Body of pancreas (tissue), 4 donors: Measurements from ENCODE around the gene FUBP3. TPM values are rescaled to one million over a fixed set of nuclear protein-coding genes. Genes with fewer than 3 reads are reported as not detected.

Experiments used
- ATAC-seq: fragments of 150-250 bp; one replicate; pipeline ENCODE4 v1.9.1; 2016
- DNase-seq, 4 donors: peaks; one replicate each; pipeline ENCODE4 v3.0.0-alpha.2; 2019
- H3K27ac ChIP-seq, 4 donors: fragments of 200-600 bp; sonication (generic); 1 replicate in 3 of 4; 2 replicates in 1 of 4; pipeline versions ENCODE4 v1.5.1 to v1.6.1; 2016 to 2019; ENCODE audit warnings: mild to moderate bottlenecking in 1 of 4, mixed read lengths in 1 of 4, moderate library complexity in 1 of 4
- H3K27me3 ChIP-seq, 2 donors: fragments of 200-600 bp; sonication (generic); one replicate each; pipeline ENCODE4 v1.6.0; 2016; ENCODE audit warnings: mild to moderate bottlenecking in 1 of 2
- H3K36me3 ChIP-seq, 2 donors: fragments of 200-600 bp; sonication (generic); replicated peaks in 1 of 2; 2 replicates each; pipeline ENCODE4 v1.5.1; 2016; ENCODE audit warnings: low read depth in 2 of 2; ENCODE audit not compliant: insufficient read depth in 1 of 2
- H3K4me1 ChIP-seq: fragments of 200-600 bp; sonication (generic); one replicate; pipeline ENCODE4 v1.6.0; 2016
- H3K4me3 ChIP-seq, 2 donors: fragments of 200-600 bp; sonication (generic); 1 replicate in 1 of 2; 2 replicates in 1 of 2; pipeline ENCODE4 v1.5.1; 2016 to 2019
- H3K9me3 ChIP-seq, 3 donors: fragments of 200-600 bp; sonication (generic); 1 replicate in 2 of 3; 2 replicates in 1 of 3; pipeline ENCODE4 v1.5.1; 2016
- POLR2A ChIP-seq, 3 donors: fragments of 450-650 bp; IDR thresholded peaks; one replicate each; pipeline ENCODE4 v1.6.1; 2016; ENCODE audit warnings: antibody characterized with exemption in 3 of 3, mild to moderate bottlenecking in 2 of 3
- WGBS, 2 donors: methylation state at CpG; one replicate each; pipeline ENCODE4 v1.1.5; 2017; 5-methylcytosine and 5-hydroxymethylcytosine counted together
- intact Hi-C: fragments of 100-400 bp; cut with DNase I; formaldehyde crosslinking; loops from one replicate; pipeline ENCODE4 v1.15.1; 2023
- total RNA-seq, 2 donors: library from RNA; depleted of rRNA; stranded (reverse); fragments of >200 nt; gene quantifications; one replicate each; pipeline ENCODE4 v1.1.0, GENCODE V29; 2016
- TF ChIP-seq, protein P1 (sequence below), 7 experiments: fragments of 450-650 bp in 4 of 7; fragments of 200-600 bp in 3 of 7; sonication (generic) in 3 of 7; IDR thresholded peaks; one replicate each; pipeline ENCODE4 v1.5.1; 2016 to 2019; ENCODE audit warnings: antibody characterized with exemption in 7 of 7

Gene FUBP3
- total RNA-seq, 2 donors from 2014 or later: 16.6 to 30.3 TPM

DNA sequence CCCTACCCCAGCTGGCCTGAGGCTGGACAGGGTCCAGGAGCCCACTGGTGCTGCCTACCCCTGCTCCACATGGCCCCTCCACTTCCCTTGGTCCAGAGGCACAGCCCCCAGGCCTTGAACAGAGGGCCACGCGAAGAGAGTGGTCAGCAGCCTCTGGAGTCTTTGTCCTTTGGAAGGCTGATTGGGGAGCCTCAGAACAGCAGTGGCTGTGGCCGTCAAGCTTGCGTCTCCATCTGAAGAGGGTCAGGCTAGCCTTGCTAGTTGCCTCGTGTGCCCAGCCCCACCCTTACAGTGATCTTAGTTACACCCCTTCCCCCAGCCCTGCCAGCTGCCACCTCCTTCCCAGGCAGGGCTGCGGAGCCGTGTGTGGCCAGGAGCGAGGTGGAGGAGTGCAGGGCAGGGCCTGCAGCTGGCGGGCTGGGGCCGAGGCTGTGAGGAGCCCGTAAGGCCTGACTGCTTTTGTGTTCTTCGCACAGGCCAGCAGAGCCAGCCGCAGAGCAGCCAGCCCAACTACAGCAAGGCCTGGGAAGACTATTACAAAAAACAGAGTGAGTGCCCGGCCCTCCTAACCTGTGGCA lies 54.9 kb downstream of the FUBP3 start:
- Histone ChIP-seq H3K4me3 (no peak overlapping the region), H3K27ac (no peak overlapping the region), H3K27me3 (no peaks in the 10 kb centered on the region), H3K36me3 (peaks cover 18 to 31% of the 10 kb centered on the region in 2 donors), H3K4me1 (no peaks in the 10 kb centered on the region), H3K9me3 (no peaks in the 10 kb centered on the region)
- intact Hi-C loops: no loop called here
- TF ChIP-seq, protein P1, sequence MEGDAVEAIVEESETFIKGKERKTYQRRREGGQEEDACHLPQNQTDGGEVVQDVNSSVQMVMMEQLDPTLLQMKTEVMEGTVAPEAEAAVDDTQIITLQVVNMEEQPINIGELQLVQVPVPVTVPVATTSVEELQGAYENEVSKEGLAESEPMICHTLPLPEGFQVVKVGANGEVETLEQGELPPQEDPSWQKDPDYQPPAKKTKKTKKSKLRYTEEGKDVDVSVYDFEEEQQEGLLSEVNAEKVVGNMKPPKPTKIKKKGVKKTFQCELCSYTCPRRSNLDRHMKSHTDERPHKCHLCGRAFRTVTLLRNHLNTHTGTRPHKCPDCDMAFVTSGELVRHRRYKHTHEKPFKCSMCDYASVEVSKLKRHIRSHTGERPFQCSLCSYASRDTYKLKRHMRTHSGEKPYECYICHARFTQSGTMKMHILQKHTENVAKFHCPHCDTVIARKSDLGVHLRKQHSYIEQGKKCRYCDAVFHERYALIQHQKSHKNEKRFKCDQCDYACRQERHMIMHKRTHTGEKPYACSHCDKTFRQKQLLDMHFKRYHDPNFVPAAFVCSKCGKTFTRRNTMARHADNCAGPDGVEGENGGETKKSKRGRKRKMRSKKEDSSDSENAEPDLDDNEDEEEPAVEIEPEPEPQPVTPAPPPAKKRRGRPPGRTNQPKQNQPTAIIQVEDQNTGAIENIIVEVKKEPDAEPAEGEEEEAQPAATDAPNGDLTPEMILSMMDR (IDR thresholded peaks at IDR 0.05): no peak
- no peak for TF ChIP-seq POLR2A (IDR thresholded peaks at IDR 0.05)
- 91% methylated on average over 14 of the region's 14 CpGs; no CpG with 5 or more reads in 1 of the 2 donors for WGBS, 2 donors
- ATAC-seq (no peak), DNase-seq (no peak)

DNA sequence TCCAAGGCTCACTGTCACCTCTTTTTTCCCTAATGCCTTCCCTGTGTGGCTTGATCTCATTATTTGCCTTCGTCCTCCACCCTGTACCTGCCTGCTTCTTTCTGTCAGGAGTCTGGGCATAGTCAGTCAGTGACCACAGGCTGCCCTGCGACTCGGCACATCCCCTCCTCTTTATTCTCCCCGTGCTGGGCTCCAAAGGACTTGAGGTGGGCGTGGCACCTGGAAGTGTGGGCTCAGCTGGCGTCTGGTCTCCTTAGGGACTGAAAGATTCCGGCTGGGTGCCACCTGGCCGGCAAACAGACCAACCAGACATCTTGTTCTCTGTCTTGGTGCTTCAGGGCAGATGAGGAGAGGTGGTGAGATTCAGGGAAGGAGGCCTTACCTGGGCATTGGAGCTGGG lies 55.4 kb downstream of the FUBP3 start:
- Histone ChIP-seq H3K4me3 (no peak overlapping the region), H3K27me3 (no peaks in the 10 kb centered on the region), H3K9me3 (no peaks in the 10 kb centered on the region), H3K4me1 (no peaks in the 10 kb centered on the region), H3K27ac (no peak overlapping the region), H3K36me3 (peaks cover 18 to 31% of the 10 kb centered on the region in 2 donors)
- TF ChIP-seq, protein P1 (IDR thresholded peaks at IDR 0.05): no peak
- TF ChIP-seq POLR2A (IDR thresholded peaks at IDR 0.05): no peak
- DNase-seq (no peak), ATAC-seq (no peak)
- intact Hi-C loops: no loop called here
- whole genome bisulfite sequencing, 2 donors: 91% methylated on average over 7 to 8 of the region's 8 CpGs

DNA sequence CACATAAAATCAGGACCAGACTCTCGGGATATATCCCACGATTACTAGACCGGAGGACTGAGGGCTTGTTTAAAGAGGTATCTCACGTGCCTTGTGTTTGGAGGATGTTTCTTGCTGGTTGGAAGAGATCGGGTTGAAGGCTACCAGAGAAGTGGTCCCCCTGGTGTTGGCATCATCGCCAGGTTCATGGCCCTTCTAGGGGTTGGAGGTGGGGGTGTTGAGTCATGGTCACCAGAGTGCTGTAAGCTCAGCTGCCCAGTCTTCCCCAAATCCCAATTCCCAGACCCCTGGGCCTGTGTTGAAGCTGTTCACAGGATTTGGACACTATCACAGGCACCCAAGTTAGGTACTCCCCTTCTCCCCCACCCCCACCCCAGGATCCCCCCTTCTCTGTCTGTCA lies 55.9 kb downstream of the FUBP3 start:
- Histone ChIP-seq H3K27me3 (no peaks in the 10 kb centered on the region), H3K36me3 (peaks cover 16 to 31% of the 10 kb centered on the region in 2 donors), H3K27ac (no peak overlapping the region), H3K9me3 (no peaks in the 10 kb centered on the region), H3K4me1 (no peaks in the 10 kb centered on the region), H3K4me3 (no peak overlapping the region)
- DNase-seq: no peak
- intact Hi-C loops: no loop called here
- TF ChIP-seq POLR2A (IDR thresholded peaks at IDR 0.05): no peak
- 91 to 94% methylated on average over 6 of the region's 6 CpGs for WGBS, 2 donors
- ATAC-seq: no peak

DNA sequence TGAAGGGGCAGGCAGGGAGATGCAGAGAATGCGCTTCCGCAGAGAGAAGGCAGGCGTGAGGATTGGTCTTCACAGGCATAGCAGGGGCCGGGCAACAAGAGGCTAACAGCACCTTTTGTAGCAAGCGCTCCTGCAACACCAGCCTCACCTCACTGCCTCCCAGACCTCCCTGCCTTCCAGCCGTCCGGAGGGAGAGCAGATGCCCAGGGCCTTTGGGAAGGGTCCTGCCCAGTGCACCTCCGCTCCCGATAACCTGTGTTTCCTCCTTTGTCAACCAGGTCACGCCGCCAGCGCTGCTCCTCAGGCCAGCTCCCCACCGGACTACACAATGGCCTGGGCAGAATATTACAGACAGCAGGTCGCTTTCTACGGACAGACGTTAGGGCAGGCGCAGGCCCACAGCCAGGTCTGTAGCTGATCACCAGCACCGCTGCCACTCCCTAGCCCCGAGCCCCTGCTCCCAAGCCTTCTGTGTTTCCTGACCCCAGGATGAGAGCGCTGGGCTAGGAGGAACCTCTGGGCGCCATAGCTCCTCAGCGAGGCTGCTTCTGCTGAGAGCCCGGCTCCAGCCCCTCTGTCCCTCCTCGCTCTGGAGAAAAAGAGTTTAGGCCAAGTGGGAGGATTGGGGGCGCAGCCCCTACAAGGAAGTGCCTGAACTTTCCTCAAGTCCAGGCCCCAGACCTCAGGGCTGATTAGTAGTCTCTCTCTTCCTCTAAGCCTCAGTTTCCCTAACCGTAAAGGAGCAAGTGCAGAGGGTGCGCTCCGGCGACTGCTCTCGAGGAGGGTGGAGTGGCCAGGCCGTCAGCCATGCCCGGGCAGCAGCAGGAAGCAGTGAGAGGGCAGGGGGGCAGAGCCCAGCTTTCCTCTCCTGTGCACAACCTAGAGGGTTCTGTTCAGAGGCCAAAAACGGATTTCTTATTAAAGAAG lies 56.6 kb downstream of the FUBP3 start:
- TF ChIP-seq, protein P1 (IDR thresholded peaks at IDR 0.05): no peak
- no peak for TF ChIP-seq POLR2A (IDR thresholded peaks at IDR 0.05)
- 92 to 94% methylated on average over 13 to 33 of the region's 33 CpGs for WGBS, 2 donors
- no peak for ATAC-seq

DNA sequence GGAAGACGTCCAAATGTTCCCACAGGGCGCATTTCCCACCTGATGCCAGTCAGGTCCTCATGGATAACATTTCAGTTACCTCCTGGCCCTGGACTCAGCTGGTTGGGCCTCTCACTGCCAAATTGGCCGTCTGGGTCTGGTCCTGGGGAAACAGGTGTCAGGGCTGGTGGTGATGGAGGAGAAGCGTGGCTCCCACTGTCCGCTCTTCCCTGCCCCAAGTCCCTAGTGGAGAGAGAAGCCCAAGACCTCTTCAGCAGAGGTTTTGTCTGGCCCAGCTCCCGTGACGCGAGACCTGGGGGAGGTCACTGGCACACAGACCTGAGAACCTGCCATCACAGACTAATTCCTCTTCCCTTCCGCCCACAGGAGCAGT lies 57.3 kb downstream of the FUBP3 start:
- H3K4me3 ChIP-seq: no peak overlapping the region
- no peak overlapping the region for H3K27ac ChIP-seq
- H3K36me3 ChIP-seq: peaks cover 8 to 19% of the 10 kb centered on the region in 2 donors
- WGBS, 2 donors: 84 to 85% methylated on average over 8 to 9 of the region's 9 CpGs
- H3K27me3 ChIP-seq: no peaks in the 10 kb centered on the region
- no peak for TF ChIP-seq POLR2A (IDR thresholded peaks at IDR 0.05)
- no peak for DNase-seq
- no peaks in the 10 kb centered on the region for H3K4me1 ChIP-seq
- no peak for ATAC-seq
- intact Hi-C loops: no loop called here
- no peaks in the 10 kb centered on the region for H3K9me3 ChIP-seq

More for the DNA sequence above, 56.6 kb downstream of the FUBP3 start:
- Histone ChIP-seq H3K27me3 (no peaks in the 10 kb centered on the region), H3K27ac (no peak overlapping the region), H3K4me3 (no peak overlapping the region), H3K36me3 (peaks cover 9 to 26% of the 10 kb centered on the region in 2 donors), H3K4me1 (no peaks in the 10 kb centered on the region), H3K9me3 (no peaks in the 10 kb centered on the region)
- DNase-seq: no peak
- intact Hi-C loops: no loop called here
